NCI-H146 (cell line): ENCODE data around the gene OXSR1.
"Not testable (repeated sequence)": the region's sequence is repeated elsewhere in the genome, so short reads cannot be mapped to it uniquely, and the experiment has no call there.

Source experiments
- DNase-seq: peaks from one replicate; lab custom pipeline; 2025; lab: John Stamatoyannopoulos, UW

OXSR1 gene

DNA sequence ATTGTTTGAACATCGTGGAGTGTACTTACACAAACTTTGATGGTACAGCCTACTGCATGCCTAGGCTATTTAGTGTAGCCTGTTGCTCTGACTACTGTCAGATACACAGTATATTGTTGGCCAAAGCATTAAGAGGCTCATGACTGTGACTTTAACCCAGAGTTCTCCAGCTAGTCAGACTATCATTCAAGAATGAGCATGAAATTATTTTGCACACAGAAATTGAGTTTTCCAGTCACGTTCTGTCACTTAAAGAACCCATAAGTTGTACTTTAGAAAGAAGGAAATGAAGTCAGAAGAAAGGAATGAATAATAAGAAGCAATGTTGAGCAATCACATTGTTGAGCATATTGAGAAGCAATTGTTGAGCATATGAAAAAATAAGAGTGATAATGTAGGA is 62.7 kb downstream of the OXSR1 start:
- DNase-seq = no peak

DNA sequence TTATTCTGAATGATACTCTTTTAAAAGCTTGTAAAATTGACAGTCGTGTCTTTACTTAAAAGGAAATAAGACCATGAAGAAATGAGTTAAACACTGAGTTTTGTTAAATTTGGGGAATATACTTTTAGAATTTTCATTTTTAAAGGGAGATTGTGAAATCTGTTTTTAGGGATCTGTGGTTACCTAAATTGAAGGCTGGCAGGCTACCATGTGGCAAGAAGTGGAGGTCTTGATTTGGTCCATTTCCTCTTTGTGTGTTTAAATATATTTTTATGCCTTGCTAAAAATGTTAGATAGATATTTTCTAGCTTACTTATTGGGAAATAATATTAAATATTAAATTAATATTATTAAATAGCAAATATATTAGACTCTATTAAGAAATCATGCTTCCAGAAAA is 63.7 kb downstream of the OXSR1 start:
- DNase-seq = no peak

DNA sequence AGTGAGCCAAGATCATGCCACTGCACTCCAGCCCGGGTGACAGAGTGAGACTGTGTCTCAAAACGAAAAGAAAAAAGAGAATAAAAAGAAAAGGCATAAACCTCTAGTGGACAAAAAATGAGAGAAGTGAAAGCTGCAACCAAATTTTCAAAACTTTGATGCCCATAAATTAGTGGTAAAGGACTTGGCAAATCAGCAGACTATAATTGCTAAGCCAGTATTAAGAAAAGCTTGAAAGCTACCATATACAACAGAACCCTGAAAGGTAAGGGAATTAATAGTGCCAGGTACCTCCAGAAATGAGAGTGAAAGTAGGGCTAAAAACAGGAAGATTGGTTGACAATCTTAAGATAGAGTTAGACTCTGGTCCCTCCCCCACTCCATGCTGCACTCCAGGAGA is 67.4 kb downstream of the OXSR1 start:
- DNase-seq = no peak

DNA sequence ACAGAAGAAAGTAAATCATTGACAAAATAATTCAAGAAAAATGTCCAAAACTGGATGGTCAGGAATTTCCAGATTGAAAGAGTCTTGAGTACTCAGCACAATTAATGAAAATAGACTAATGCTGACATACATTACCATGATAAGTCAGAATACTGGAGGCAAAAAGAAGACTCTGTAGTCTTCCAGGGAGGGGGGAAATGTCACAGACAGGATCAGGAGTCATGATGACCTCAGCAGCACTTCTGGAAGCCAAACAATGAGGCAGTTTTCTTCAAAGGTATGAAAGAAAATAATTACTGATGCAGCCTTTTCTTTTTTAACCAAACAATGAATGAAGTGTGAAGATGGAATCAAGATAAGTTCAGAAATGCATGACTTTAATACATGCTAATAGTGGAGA is 70.1 kb downstream of the OXSR1 start:
- no peak for DNase-seq

DNA sequence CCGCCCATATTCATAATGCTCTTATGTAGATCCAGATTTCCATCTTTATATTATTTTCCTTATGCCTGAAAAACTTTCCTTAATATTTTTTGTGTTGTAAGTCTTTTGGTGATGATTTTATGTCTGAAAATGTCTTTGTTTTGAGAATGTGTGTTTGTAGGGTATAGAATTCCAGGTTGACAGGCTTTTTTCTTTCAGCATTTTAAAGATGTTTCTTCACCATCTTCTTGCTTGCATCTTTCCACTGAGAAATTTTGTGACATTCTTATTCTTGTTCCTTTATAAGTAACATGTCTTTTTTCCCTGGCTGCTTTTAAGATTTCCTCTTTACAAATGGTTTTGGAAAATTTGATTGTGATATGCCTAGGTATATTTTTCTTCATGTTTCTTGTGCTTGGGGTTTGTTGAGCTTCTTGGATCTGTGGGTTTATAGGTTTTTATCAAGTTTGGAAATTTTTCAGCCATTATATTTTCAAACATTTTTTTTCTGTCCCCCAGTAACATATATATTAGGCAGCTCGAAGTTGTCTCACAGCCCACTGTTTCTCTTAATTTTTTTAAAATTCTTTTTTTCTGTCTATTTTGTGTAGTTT is 73.2 kb downstream of the OXSR1 start:
- no peak for DNase-seq

DNA sequence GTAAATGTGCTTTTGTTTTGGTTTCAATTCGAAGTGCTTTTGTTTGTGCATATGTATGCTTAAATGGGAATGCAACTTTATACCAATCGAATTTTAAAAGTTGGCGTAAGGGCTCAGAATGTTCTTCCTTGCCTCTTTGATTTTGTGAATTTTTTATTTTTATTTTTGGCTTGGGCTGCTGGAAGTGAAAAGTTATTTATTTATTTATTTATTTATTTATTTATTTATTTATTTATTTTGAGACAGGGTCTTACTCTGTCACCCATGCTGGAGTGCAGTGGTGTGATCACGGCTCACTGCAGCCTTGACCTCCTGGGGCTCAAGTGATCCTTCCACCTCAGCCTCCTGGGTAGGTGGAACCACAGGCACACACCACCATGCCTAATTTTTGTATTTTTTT is 77.5 kb downstream of the OXSR1 start:
- DNase-seq = not testable (repeated sequence)

DNA sequence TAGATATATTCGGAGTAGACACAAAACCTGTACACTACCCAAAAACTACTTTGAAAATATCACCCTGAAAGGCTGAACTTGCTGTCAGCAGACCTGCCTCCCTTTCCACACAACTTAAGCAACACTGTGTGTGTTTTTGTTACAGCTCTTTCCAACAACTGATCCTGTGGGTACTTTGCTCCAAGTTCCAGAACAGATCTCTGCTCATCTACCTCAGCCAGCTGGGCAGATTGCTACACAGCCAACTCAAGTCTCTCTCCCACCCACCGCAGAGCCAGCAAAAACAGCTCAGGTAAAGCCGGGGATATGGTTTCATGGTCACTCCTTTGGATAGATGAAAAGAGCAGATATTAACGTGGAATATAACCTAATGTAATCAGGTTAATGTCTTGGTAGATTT is 80.6 kb downstream of the OXSR1 start:
- DNase-seq = no peak

DNA sequence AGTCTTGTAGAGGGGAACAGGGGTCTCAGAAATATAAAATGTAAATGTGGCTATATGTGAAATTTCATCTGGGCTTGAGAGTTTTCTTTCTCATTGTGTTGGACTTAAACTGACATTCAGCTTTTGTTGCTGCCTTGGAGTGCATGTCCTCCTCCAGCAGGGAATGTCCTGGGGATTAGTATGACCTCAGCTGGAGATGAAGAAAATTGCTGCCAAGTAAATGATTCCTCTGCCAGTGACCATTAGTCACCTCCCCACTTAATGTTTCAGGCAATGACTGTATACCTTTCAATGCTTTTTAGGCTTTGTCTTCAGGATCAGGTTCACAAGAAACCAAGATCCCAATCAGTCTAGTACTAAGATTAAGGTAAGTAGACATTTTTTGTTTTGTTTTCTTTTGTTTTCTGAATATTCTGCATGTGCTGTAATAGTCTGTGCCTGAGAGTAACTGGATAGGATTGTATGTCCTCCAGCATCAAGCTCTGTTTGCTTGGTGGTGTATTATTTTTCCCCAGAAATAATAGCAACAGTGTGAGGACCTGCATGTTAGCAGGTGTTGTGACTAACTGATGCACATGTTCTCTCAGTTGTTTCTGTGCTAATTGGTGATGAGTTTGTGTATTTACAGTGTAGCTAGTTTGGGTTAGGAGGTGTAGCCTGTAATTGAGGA is 82.2 kb downstream of the OXSR1 start:
- DNase-seq = no peak

DNA sequence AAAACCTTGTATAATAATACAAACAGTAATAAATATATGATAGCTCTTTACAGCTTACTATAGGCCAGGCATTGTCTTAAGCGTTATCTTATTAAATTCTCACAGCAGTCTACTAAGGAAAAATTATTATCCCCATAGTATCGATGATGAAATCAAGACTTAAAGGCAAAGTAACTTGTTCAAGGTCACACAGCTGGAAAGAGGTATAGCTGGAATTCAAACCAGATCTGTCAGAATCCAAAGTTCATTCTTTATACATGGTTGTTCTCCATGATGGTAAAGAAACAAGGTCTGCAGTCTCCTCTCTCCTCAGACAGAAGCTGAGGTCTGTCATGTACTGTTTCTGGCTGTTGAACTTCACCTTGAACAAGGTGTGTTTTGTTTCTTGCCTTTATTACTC is 84.9 kb downstream of the OXSR1 start:
- no peak for DNase-seq

DNA sequence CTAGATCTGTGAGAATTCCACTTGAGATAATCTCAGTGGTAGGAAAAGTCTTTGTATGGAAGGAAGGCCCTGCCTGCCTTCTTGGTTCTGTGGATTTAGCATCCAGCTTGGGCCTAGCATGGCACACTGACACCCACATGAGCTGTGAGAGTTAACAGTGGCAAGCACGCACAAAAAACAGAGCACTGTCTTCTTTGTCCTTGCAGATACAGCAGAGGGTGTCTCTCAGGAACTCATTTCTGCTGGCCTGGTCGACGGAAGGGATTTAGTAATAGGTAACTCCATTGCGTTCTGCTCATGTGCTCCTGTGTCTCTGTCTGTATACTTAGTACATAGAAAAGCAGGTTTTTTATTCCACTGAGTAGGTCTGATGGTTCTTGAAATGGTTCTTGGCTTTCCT is 85.9 kb downstream of the OXSR1 start:
- DNase-seq = no peak

DNA sequence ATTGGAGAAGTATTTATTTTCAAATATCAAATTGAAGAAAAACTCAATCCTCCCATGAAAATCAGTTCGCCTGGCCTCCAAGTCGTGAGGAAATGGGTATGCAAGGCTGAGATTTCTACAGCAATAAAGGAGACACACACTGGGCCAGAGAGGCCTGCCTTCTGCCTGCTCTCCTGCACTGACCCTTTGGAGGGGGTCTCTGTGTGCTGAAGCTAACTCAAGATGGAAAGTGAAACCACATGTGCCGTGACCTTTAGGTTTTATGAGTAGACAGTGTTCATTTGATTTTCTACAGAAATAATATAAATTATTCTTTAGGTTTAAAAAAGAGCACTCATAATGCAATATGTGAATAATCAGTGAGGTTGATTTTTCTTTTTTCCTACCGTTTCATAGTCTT is 88.4 kb downstream of the OXSR1 start:
- no peak for DNase-seq

DNA sequence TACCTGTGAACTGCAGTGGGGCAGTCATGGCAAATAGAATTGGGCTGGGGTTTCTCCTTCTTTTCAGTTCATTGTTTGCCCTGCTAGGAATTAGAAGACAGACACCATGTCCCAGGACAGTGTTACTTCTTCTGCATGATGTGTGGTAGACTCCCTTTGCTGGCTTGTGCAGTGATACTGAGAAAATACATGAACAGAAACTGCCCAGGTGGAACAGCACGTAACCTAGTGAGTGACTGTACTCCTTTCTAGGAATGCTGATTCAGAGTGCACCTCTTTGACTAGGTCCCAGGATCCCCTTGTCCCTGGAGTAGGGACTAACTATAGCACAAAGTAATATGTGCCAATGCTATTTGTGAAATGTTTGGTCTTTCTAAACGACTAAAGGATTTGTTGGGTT is 89.5 kb downstream of the OXSR1 start:
- DNase-seq = no peak

DNA sequence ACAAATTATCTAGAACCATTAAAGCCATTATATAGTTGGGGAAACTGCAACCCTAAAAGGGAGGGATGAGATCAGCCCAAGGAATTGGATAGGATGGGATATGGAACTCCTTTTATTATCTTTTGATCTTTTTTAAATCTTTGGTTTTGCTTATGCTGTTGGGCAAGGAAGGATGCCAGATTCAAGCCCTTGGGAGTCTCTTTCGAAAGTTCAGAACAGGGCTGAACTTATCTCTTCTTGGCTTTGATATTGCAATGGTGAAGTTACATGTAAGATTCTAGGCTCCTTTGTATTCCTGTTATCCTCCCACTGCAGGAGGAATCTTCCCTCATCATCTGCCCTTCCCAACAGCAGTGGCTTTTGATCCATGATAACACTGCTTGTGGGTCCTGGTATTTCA is 90.3 kb downstream of the OXSR1 start:
- DNase-seq = no peak

DNA sequence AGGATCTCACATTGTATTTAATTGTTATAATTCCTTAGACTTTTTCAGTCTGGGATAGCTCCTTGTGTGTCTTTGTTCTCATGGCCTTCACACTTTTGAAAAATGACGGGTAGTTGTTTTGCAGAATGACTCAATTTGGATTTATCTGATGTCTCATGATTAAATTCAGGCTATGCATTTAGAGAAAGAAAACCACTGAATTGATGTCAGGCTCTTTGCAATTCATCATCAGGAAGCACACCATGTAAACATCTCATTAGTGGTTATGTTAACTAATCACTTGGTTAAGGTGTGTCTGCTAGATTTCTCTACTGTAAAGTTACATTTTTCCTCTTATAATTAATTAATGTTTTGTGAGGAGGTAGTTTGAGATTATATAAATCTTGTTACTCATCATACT is 92.2 kb downstream of the OXSR1 start:
- DNase-seq = no peak

DNA sequence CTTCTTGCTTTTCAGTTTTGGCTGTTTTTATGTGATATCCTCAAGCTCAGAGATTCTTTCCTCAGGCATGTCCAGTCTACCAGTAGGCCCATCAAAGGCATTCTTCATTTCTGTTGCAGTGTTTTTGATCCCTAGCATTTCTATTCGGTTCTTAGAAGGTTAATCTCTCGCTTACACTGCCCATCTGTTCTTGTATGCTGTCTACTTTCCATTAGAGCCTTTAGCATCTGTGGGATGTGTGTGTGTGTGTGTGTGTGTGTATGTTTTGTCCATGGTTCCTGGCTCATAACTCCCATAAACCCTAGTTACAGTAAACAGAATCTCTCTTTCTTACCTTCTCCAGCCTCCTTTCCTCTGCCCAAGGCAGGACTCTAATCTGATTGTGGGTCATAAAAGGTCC is 95.1 kb downstream of the OXSR1 start:
- DNase-seq = no peak

DNA sequence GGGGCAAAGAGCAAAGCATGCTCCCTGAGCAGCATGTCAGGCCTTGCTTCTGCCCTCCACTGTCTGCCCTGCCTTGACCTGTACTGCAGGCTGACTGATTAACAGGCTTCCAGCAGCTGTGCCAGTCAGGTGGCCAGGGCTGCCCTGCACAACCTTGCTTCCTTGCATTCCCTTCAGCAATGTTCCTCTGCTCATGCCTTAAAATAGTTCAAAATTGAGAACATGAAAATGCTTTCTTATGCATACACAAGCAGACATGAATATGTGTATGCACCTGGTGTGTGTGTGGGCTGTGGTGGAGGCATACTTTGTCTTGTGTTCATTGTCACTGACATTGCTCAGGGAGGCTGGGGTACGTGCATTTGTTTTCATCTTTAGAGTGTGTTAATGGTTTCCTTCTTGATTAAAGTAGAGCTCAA is 99.0 kb downstream of the OXSR1 start:
- DNase-seq = no peak

DNA sequence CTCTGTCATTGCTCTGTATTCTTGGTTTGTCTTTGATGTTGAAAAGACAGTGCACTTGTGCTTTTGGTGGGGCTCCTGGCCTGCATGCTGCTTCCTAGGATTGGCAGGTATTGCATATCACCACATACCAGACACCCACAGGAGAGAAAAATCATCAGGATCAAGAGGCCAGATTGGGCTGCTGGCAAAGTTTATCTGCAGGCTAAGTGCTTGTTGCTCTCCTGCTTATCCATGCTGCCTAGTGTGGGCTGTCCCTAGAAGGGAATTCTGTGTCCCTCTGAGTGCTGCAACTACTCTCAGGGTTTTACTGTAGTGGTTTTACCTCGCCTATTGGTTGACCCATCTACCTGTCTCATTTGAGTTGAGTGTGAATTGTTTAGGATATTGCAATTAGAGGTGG is 99.4 kb downstream of the OXSR1 start:
- DNase-seq = no peak

DNA sequence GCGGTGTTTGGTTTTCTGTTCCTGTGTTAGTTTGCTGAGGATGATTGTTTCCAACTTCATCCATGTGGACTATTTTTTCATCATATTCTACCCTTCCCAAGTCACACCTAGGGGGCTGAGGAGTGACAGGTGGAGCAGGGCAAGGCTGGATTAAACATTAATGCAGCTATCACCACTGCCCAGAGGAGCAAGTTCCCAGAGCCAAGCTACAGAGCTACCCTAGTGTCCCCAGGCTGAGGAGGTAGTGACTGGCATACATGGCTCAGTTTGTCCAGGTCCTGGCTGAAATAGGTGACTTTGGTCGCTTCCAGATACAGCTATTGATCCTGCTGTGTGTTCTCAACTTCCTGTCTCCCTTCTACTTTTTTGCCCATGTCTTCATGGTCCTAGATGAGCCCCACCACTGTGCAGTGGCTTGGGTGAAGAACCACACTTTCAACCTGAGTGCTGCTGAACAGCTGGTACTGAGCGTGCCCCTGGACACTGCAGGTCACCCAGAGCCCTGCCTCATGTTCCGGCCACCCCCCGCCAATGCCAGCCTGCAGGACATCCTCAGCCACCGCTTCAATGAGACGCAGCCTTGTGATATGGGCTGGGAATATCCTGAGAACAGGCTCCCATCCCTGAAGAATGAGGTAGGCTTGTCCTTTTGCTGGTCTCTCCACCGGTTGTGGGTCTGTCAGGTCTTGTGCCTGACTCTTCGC is 100.4 kb downstream of the OXSR1 start, which contains the start of gene SLC22A13:
Gene SLC22A13, plus strand, starts transcription at position 209 of the 704 bp plus-strand sequence. Its CDS starts 49 bp downstream, at position 258.
- DNase-seq = no peak

DNA sequence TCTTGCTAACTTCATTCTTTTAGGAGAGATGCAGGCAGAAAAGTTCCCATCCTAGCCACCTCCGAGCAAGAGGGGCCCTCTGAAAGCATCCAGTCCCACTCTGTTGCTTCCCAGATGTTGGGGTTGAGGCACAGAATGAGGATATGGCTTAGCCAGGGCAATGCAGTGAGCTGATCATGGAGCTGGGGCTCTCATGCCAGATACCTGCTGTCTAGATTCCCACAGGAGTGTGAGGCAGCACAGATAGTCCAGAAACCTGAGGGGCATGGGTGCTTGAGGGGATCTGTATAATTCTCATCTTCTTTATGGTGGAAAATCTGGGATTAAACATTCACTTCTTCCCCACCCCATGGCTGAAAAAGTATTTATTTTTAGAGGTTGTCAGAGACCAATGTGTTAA is 101.5 kb downstream of the OXSR1 start:
- no peak for DNase-seq

DNA sequence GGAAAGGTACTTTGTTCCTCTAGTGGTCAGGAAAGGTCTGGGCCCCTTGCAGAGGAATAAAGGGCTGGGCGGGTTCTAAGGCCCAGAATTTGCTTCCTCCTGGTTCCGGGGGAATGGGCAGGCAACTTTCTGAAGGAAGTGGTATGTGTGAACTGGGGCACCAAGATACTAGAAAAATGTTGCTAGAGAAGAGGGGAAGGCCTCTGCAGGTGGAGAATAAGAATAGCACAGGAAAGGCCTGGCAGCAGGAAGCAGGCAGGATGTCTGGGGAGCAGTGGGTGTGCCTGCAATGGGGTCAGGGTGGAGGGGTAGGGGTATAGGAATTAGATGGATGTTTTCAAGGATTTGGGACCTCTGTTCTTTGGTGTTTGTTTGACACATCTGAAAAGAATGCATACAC is 102.3 kb downstream of the OXSR1 start:
- no peak for DNase-seq

DNA sequence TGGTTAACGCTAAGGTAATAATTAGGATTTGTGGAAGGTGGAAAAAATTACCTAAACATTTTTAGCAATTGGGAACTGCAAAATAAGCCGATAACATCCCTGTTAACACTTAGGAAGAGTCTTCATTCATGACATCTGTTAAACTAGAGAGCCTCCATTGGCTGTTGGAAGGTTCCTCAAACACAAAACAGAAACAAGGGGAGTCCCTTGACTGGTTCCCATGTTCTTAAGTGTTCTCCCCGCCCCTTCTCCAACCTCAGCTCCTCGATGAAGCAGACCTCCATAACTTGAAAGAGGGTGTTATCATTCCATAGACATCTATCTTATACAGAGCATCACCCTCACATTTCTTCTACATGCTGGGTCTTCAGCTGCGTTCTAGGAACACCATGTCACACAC is 102.8 kb downstream of the OXSR1 start:
- DNase-seq = no peak

DNA sequence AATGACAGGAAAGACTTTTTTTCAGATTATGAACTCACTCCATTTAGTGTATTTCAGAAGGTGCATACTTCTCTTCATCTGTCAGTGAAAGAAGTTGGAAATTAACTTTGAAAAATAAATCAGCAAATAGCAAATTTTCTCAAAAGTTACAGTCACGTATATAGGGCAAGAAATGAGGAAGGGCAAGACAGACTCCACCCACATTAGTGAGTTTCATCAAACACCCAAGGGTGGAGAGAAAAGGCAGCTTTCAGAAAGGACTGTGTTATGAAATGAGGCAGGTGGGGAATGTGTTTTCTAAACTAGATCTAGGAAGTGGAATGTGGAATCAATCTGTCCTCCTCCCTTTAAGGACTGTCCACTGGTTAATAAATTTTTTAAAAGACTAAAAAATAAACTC is 103.2 kb downstream of the OXSR1 start:
- DNase-seq = no peak

DNA sequence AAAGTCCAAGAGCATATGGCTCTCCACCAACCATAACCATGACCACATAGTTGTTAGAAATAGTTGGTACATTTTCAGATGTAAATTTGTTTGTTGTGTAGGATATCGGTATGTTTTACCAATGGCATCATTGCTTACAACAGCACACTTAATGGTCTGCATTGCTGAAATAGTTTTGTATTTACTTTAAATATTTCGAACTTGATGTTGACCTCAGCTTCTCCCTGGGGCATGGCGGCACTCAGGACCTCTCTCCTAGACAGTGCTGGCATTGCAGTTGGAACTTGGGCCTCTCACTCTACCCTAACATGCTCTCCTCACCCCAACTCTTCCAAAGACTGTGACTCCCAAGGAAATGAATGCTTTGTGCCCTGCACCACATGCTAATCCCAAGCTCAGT is 105.3 kb downstream of the OXSR1 start:
- no peak for DNase-seq

DNA sequence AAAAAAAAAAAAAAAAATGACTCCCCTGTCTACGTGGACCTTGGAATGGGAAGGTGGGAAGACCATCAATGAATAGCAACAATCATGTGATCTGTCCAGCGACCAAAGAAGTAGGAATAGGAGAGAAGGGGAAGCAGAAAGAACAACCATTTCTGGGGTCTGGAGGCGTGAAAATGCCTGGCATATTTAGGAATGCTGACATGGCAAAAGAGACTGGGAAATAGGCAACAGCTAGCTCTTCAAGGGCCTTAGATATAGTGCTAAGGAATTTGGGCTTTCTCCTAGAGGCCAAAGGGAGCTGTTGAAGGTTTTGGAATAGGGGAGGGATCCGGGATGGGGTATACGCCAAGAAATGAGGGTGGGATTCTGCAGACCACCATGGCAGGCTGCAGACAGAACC is 106.2 kb downstream of the OXSR1 start:
- no peak for DNase-seq
